IMR-90 (cell line): Measurements from ENCODE around the gene DICER1. TPM values are rescaled to one million over a fixed set of nuclear protein-coding genes. Genes with fewer than 3 reads are reported as not detected.

ENCODE experiments used
- ATAC-seq: fragments of 200-7000 bp; cut with Tn5 transposase; 2 replicates; pipeline ENCODE4 v1.9.1; 2020; ENCODE audit warnings: low read depth, mild to moderate bottlenecking, moderate library complexity
- BruUV-seq: library from RNA; stranded (reverse); fragments of 400-500 nt; replicated peaks from 2 replicates; lab custom pipeline; 2021; lab: Mats Ljungman, UMichigan
- CTCF ChIA-PET: fragments of 300-600 bp; formaldehyde crosslinking; extraction: SDS; loops from one replicate; lab custom pipeline; 2021; ENCODE audit warnings: antibody characterized with exemption; lab: Yijun Ruan, JAX
- POLR2A ChIA-PET: fragments of 300-600 bp; sonication (Branson Sonifier 250); formaldehyde crosslinking; loops from one replicate; lab custom pipeline; 2022; ENCODE audit warnings: antibody characterized with exemption; ENCODE audit not compliant: unreplicated experiment; lab: Charles Lee
- DNase-seq: peaks from one replicate; pipeline ENCODE4 v3.0.0; 2013
- H2AFZ ChIP-seq: replicated peaks from 2 replicates; pipeline ENCODE3; 2013; ENCODE audit warnings: low read length, mild to moderate bottlenecking; ENCODE audit not compliant: poor library complexity
- H2AK5ac ChIP-seq: 2 replicates; pipeline ENCODE4 v1.6.1; 2013; ENCODE audit warnings: low read depth, low read length, inconsistent platforms
- H2AK9ac ChIP-seq: replicated peaks from 2 replicates; pipeline ENCODE3; 2013; ENCODE audit warnings: mild to moderate bottlenecking, low read depth, low read length, moderate library complexity; ENCODE audit not compliant: poor library complexity
- H2BK120ac ChIP-seq: 2 replicates; pipeline ENCODE4 v1.6.1; 2013; ENCODE audit warnings: low read depth, low read length, inconsistent platforms
- H2BK15ac ChIP-seq: 3 replicates; pipeline ENCODE4 v1.6.1; 2013; ENCODE audit warnings: low read depth, low read length, inconsistent platforms
- H2BK20ac ChIP-seq: 2 replicates; pipeline ENCODE4 v1.6.1; 2013; ENCODE audit warnings: low read depth, mild to moderate bottlenecking, inconsistent platforms, low read length, moderate library complexity
- H2BK5ac ChIP-seq: 2 replicates; pipeline ENCODE4 v1.6.1; 2013; ENCODE audit warnings: mild to moderate bottlenecking, low read depth, low read length, inconsistent platforms; ENCODE audit not compliant: poor library complexity, severe bottlenecking
- H3K14ac ChIP-seq: replicated peaks from 2 replicates; pipeline ENCODE4 v1.6.1; 2013; ENCODE audit warnings: low read depth, low read length, inconsistent platforms
- H3K18ac ChIP-seq: 2 replicates; pipeline ENCODE4 v1.6.1; 2013; ENCODE audit warnings: low read depth, low read length, control low read depth
- H3K23ac ChIP-seq: 2 replicates; pipeline ENCODE4 v1.6.1; 2013; ENCODE audit warnings: low read depth, low read length, inconsistent platforms
- H3K27ac ChIP-seq: 2 replicates; pipeline ENCODE4 v1.5.1; 2013; ENCODE audit warnings: mild to moderate bottlenecking, control low read depth, low read length; ENCODE audit not compliant: insufficient read depth
- H3K27me3 ChIP-seq: 2 replicates; pipeline ENCODE4 v1.6.1; 2013; ENCODE audit warnings: low read length; ENCODE audit not compliant: control insufficient read depth, insufficient read depth
- H3K36me3 ChIP-seq: 2 replicates; pipeline ENCODE4 v1.6.1; 2013; ENCODE audit warnings: low read length, mixed read lengths; ENCODE audit not compliant: control insufficient read depth, insufficient read depth
- H3K4ac ChIP-seq: 2 replicates; pipeline ENCODE4 v1.6.1; 2013; ENCODE audit warnings: low read depth, low read length, inconsistent platforms
- H3K4me1 ChIP-seq: 2 replicates; pipeline ENCODE4 v1.6.1; 2013; ENCODE audit warnings: low read length, mixed read lengths; ENCODE audit not compliant: control insufficient read depth, insufficient read depth
- H3K4me2 ChIP-seq: 2 replicates; pipeline ENCODE4 v1.6.1; 2013; ENCODE audit warnings: low read depth, mild to moderate bottlenecking, control low read depth, low read length, moderate library complexity
- H3K4me3 ChIP-seq: 2 replicates; pipeline ENCODE4 v1.5.1; 2013; ENCODE audit warnings: low read depth, mild to moderate bottlenecking, control low read depth, low read length, moderate library complexity; ENCODE audit not compliant: insufficient read depth
- H3K56ac ChIP-seq: 2 replicates; pipeline ENCODE4 v1.6.1; 2013; ENCODE audit warnings: low read length, inconsistent platforms; ENCODE audit not compliant: insufficient read depth; ENCODE audit errors: extremely low read depth
- H3K79me1 ChIP-seq, 2 experiments: 2 replicates each; pipeline ENCODE4 v1.6.1; 2013; ENCODE audit warnings: low read length in 2 of 2, inconsistent platforms in 1 of 2, low read depth in 1 of 2
- H3K9ac ChIP-seq: 2 replicates; pipeline ENCODE4 v1.6.1; 2013; ENCODE audit warnings: low read depth, low read length, control low read depth
- H3K9me1 ChIP-seq: 2 replicates; pipeline ENCODE4 v1.6.1; 2013; ENCODE audit warnings: low read length, inconsistent platforms; ENCODE audit not compliant: insufficient read depth
- H3K9me3 ChIP-seq: 2 replicates; pipeline ENCODE4 v1.6.1; 2013; ENCODE audit warnings: low read length; ENCODE audit not compliant: control insufficient read depth, insufficient read depth
- H4K20me1 ChIP-seq: 2 replicates; pipeline ENCODE4 v1.6.1; 2013; ENCODE audit warnings: low read length, inconsistent platforms; ENCODE audit not compliant: insufficient read depth
- H4K5ac ChIP-seq: 2 replicates; pipeline ENCODE4 v1.6.1; 2013; ENCODE audit warnings: mild to moderate bottlenecking, low read depth, low read length, control low read depth
- H4K8ac ChIP-seq, 2 experiments: 2 replicates each; pipeline ENCODE4 v1.6.1; 2013; ENCODE audit warnings: low read depth in 2 of 2, low read length in 2 of 2, control low read depth in 1 of 2, inconsistent platforms in 1 of 2
- H4K91ac ChIP-seq: 2 replicates; pipeline ENCODE4 v1.6.1; 2013; ENCODE audit warnings: low read depth, low read length, inconsistent platforms; ENCODE audit not compliant: insufficient read depth
- BHLHE40 ChIP-seq: fragments of 150-350 bp; IDR thresholded peaks from 2 replicates; pipeline ENCODE4 v1.6.1; 2016; ENCODE audit warnings: mild to moderate bottlenecking, low read depth, low read length
- CEBPB ChIP-seq: IDR thresholded peaks from 2 replicates; pipeline ENCODE4 v1.6.1; 2012; ENCODE audit warnings: low read depth, low read length, improper control_type of control experiment
- FOS ChIP-seq: fragments of 150-350 bp; IDR thresholded peaks from 2 replicates; pipeline ENCODE4 v1.6.1; 2016; ENCODE audit warnings: low read depth, low read length
- MAFK ChIP-seq: IDR thresholded peaks from 2 replicates; pipeline ENCODE4 v1.6.1; 2012; ENCODE audit warnings: low read depth, low read length, improper control_type of control experiment
- MXI1 ChIP-seq: IDR thresholded peaks from 2 replicates; pipeline ENCODE4 v1.6.1; 2012; ENCODE audit warnings: low read depth, mild to moderate bottlenecking, low read length, moderate library complexity, borderline replicate concordance
- RAD21 ChIP-seq: IDR thresholded peaks from 2 replicates; pipeline ENCODE4 v1.6.1; 2012; ENCODE audit warnings: low read length, improper control_type of control experiment
- WGBS, 2 experiments: methylation state at CpG; one replicate each; pipeline versions ENCODE4 v1.1.5 to v1.1.7; 2013; ENCODE audit warnings: missing lambda C conversion rate in 2 of 2; ENCODE audit not compliant: insufficient read length in 1 of 2; ENCODE audit errors: extremely low coverage in 2 of 2; 5-methylcytosine and 5-hydroxymethylcytosine counted together
- dilution Hi-C: fragments of 300-500 bp; cut with HindIII; formaldehyde crosslinking; loops from one replicate; pipeline ENCODE4 v1.14.3; 2018; ENCODE audit warnings: low sequenced_read_pairs; ENCODE audit not compliant: unreplicated experiment
- in situ Hi-C: fragments of 300-500 bp; cut with MboI; formaldehyde crosslinking; loops from 3 replicates; pipeline ENCODE4 v1.14.3; 2019; ENCODE audit warnings: low sequenced_read_pairs, inconsistent platforms, mixed read lengths
- intact Hi-C: fragments of 100-400 bp; cut with micrococcal nuclease; formaldehyde crosslinking; loops from 2 replicates; pipeline ENCODE4 v1.10.0; 2022
- polyA plus RNA-seq, 3 experiments: library from polyadenylated mRNA; depleted of rRNA; stranded (reverse); fragments of >200 nt; gene quantifications; 2 replicates each; pipeline ENCODE4 v1.2.3, GENCODE V29; 2012; ENCODE audit warnings: low replicate concordance in 1 of 3
- total RNA-seq: library from RNA; depleted of rRNA; stranded (reverse); fragments of >200 nt; gene quantifications from 2 replicates; pipeline ENCODE4 v1.2.3, GENCODE V29; 2012
- TF ChIP-seq, protein P1 (sequence below): fragments of 150-350 bp; IDR thresholded peaks from 2 replicates; pipeline ENCODE4 v1.6.1; 2016; ENCODE audit warnings: low read depth, mild to moderate bottlenecking, low read length, moderate library complexity, borderline replicate concordance

DICER1 gene
- total and polyA plus RNA-seq, 2 of the 4 experiments (the other 2 are of a cell fraction): 9.7 to 49.5 TPM

DNA sequence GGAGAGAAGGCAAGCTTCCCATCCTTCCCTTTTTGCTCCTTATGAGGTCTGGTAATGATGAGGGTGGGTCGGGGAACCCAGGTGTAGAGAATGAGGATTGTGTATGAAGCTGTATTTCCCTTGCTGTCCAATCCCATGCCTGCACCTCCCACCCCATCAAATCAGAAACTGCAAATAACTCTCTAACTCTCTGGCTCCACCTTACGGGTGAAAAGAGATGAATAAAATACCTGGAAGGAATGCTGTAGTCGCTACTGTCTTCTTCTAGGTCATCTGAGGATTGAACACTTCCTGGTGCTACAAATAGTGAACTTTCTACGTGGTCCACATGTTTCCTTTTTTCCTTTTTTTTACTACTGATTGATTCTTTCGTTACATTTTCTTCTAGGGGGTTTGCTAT lies 38.9 kb upstream of the DICER1 start:
- ATAC-seq: no peak
- BruUV-seq: no TSS peak
- Histone ChIP-seq H2AK5ac (no peak overlapping the region), H2BK15ac (no peak overlapping the region), H3K36me3 (no peaks in the 10 kb centered on the region), H3K79me1 (no peaks in the 10 kb centered on the region), H4K20me1 (no peaks in the 10 kb centered on the region), H3K14ac (no peak overlapping the region), H2BK5ac (no peak overlapping the region), H3K4me2 (no peak overlapping the region), H3K18ac (no peak overlapping the region), H4K8ac (no peak overlapping the region), H4K91ac (no peak overlapping the region), H2AK9ac (no peak overlapping the region), H3K27ac (no peak overlapping the region), H3K4me3 (no peak overlapping the region), H3K9ac (no peak overlapping the region), H2AFZ (no peak overlapping the region), H3K27me3 (no peaks in the 10 kb centered on the region; the same call in 1 of the 2 replicates), H4K5ac (no peak overlapping the region), H3K56ac (no peak overlapping the region), H3K23ac (no peak overlapping the region), H3K4ac (no peak overlapping the region), H3K9me1 (no peaks in the 10 kb centered on the region), H2BK20ac (no peak overlapping the region), H2BK120ac (no peak overlapping the region), H3K4me1 (no peaks in the 10 kb centered on the region), H3K9me3 (no peaks in the 10 kb centered on the region)
- ChIA-PET CTCF (interaction anchor here (0.6 kb wide), 1 partner anchor 36 kb away, joined by 3 read pairs; no protein-coding TSS in a partner anchor), POLR2A (no interaction called here)
- no peak for TF ChIP-seq BHLHE40
- TF ChIP-seq, protein P1, sequence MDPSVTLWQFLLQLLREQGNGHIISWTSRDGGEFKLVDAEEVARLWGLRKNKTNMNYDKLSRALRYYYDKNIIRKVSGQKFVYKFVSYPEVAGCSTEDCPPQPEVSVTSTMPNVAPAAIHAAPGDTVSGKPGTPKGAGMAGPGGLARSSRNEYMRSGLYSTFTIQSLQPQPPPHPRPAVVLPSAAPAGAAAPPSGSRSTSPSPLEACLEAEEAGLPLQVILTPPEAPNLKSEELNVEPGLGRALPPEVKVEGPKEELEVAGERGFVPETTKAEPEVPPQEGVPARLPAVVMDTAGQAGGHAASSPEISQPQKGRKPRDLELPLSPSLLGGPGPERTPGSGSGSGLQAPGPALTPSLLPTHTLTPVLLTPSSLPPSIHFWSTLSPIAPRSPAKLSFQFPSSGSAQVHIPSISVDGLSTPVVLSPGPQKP: no peak
- TF ChIP-seq FOS: no peak
- TF ChIP-seq MAFK: no peak
- TF ChIP-seq RAD21: peak; percentile 11; the same call in 1 of the 2 replicates
- no peak for TF ChIP-seq CEBPB
- no peak for TF ChIP-seq MXI1
- dilution Hi-C loops (no loop called here), intact Hi-C loops (loop anchor here (10.0 kb wide), 1 partner anchor 511 kb away; no protein-coding TSS in a partner anchor), in situ Hi-C loops (no loop called here)
- DNase-seq: no peak
- no CpG with 5 or more reads among the region's 5 CpGs for WGBS, 2 experiments
